Measurements from ENCODE around the gene CFAP52. TPM values are rescaled to one million over a fixed set of nuclear protein-coding genes. Genes with fewer than 3 reads are reported as not detected.
A peak's percentile ranks its signal among the peaks of the same experiment; 100 is the strongest.
"Not testable (repeated sequence)": the region's sequence is repeated elsewhere in the genome, so short reads cannot be mapped to it uniquely, and the experiment has no call there.

CFAP52 gene
- total RNA-seq, 4 donors from 2014 or later = 0.40 to 4.2 TPM; not detected in 2

DNA sequence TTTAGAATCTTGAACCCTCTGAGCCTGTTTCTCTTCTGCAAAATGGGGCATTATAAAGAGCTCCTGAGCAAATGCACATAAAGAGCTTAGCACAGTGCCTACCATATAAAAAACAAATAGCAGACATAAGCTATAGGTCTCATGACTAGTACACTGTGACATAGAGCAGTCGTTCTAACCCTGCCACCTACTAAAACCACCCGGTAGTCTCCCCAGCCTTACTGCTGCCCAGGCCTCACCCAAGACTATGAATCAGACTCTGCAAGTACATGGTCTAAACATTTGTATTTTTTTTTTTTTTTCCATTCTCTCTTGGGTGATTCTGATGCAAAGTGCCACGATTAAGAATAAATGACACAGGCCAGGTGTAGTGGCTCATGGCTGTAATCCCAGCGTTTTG lies 34.7 kb upstream of the CFAP52 start:
- TF ChIP-seq, protein P1, sequence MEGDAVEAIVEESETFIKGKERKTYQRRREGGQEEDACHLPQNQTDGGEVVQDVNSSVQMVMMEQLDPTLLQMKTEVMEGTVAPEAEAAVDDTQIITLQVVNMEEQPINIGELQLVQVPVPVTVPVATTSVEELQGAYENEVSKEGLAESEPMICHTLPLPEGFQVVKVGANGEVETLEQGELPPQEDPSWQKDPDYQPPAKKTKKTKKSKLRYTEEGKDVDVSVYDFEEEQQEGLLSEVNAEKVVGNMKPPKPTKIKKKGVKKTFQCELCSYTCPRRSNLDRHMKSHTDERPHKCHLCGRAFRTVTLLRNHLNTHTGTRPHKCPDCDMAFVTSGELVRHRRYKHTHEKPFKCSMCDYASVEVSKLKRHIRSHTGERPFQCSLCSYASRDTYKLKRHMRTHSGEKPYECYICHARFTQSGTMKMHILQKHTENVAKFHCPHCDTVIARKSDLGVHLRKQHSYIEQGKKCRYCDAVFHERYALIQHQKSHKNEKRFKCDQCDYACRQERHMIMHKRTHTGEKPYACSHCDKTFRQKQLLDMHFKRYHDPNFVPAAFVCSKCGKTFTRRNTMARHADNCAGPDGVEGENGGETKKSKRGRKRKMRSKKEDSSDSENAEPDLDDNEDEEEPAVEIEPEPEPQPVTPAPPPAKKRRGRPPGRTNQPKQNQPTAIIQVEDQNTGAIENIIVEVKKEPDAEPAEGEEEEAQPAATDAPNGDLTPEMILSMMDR (IDR thresholded peaks at IDR 0.05) = no peak
- 93% methylated on average over 3 of the region's 4 CpGs; no CpG with 5 or more reads in 1 of the 2 donors for WGBS, 2 donors (ENCODE audit: low coverage in 1 of 2)
- Histone ChIP-seq H3K4me3 (no peak overlapping the region), H3K9me3 (no peaks in the 10 kb centered on the region), H3K4me1 (no peaks in the 10 kb centered on the region), H3K27me3 (no peaks in the 10 kb centered on the region), H3K36me3 (peaks cover 0 to 26% of the 10 kb centered on the region in 2 donors), H3K27ac (no peak overlapping the region)
- no peak for ATAC-seq

DNA sequence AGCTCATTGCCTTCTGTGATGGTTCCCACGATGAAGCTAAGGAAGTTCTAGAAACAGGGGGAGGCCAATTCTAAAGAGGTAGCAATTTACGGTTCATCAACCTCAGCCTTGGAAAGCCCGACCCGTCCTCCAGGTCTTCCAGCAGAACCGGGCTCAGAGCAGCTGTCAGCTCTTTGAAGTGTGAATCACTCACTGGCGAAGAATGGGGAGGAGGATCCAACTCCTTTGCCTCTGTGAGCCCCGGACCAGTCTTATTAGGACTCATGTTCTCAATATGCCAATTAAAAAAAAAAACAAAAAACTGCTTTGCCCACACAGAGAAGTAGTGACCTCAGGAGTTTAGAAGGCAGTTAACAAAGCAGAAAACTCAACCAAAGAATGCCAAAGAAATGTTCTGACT lies 32.2 kb upstream of the CFAP52 start:
- no peaks in the 10 kb centered on the region for H3K27me3 ChIP-seq
- no peak for ATAC-seq
- H3K4me1 ChIP-seq = no peaks in the 10 kb centered on the region
- no peak overlapping the region for H3K4me3 ChIP-seq
- peaks cover 0 to 27% of the 10 kb centered on the region in 2 donors for H3K36me3 ChIP-seq
- H3K27ac ChIP-seq = no peak overlapping the region
- no peaks in the 10 kb centered on the region for H3K9me3 ChIP-seq
- TF ChIP-seq, protein P1 (IDR thresholded peaks at IDR 0.05) = no peak
- no peak for TF ChIP-seq EP300 (IDR thresholded peaks at IDR 0.05)
- WGBS, 2 donors (ENCODE audit: low coverage in 1 of 2) = 60 to 74% methylated on average over 1 to 5 of the region's 7 CpGs

DNA sequence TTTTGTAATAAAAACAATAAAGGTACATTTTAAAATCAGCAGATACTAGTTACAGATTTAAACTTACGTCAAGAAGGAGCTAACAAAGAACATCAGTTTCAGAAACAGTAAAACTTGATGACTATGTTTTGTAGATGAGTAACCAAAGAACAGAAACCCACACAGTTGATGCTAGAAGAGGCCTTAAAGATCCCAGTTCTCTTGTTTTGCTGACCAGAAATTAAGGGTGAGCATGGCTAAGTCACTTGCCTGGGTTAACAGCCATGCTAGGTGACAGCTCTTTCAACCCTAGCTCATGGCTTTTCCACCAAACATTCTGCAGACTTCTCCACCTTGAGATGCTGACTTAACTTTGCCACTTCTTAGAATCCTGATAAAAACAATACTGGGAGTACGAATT lies 27.2 kb upstream of the CFAP52 start:
- 90 to 96% methylated on average over 2 of the region's 2 CpGs for WGBS, 2 donors (ENCODE audit: low coverage in 1 of 2)
- no peak overlapping the region for H3K27ac ChIP-seq
- H3K4me1 ChIP-seq = peaks cover 0 to 15% (median 0%) of the 10 kb centered on the region in 3 donors
- no peak for ATAC-seq
- peaks cover 0 to 18% of the 10 kb centered on the region in 2 donors for H3K36me3 ChIP-seq
- H3K4me3 ChIP-seq = no peak overlapping the region
- no peak for TF ChIP-seq EP300 (IDR thresholded peaks at IDR 0.05)
- no peak for TF ChIP-seq POLR2AphosphoS5 (IDR thresholded peaks at IDR 0.05)
- TF ChIP-seq POLR2A (IDR thresholded peaks at IDR 0.05) = no peak
- TF ChIP-seq, protein P1 (IDR thresholded peaks at IDR 0.05) = no peak
- no peaks in the 10 kb centered on the region for H3K9me3 ChIP-seq
- no peaks in the 10 kb centered on the region for H3K27me3 ChIP-seq

- H3K4me3 ChIP-seq = no peak overlapping the region
- H3K9me3 ChIP-seq = no peaks in the 10 kb centered on the region
- peaks cover 0 to 13% of the 10 kb centered on the region in 2 donors for H3K36me3 ChIP-seq
- no peak for ATAC-seq
- TF ChIP-seq EP300 (IDR thresholded peaks at IDR 0.05) (no peak), POLR2AphosphoS5 (IDR thresholded peaks at IDR 0.05) (no peak), POLR2A (IDR thresholded peaks at IDR 0.05) (no peak)
- TF ChIP-seq, protein P1 (IDR thresholded peaks at IDR 0.05) = no peak
- H3K4me1 ChIP-seq = peaks cover 0 to 20% (median 0%) of the 10 kb centered on the region in 3 donors
- 32 to 54% methylated on average over 2 of the region's 2 CpGs for WGBS, 2 donors (ENCODE audit: low coverage in 1 of 2)
- H3K27ac ChIP-seq = peak overlapping the region in 2 of 4 donors; percentile 3 to 58
- H3K27me3 ChIP-seq = no peaks in the 10 kb centered on the region
Observed at GRCh38 chr17:9553181-9553580, 23.3 kb upstream of the CFAP52 start.

GRCh38 chr17:9553596-9553995 lies 22.8 kb upstream of the CFAP52 start:
- H3K4me1 ChIP-seq = peaks cover 0 to 20% (median 0%) of the 10 kb centered on the region in 3 donors
- H3K4me3 ChIP-seq = no peak overlapping the region
- no peaks in the 10 kb centered on the region for H3K27me3 ChIP-seq
- H3K27ac ChIP-seq = peak overlapping the region in 2 of 4 donors; percentile 13 to 58
- no peaks in the 10 kb centered on the region for H3K9me3 ChIP-seq
- ATAC-seq = no peak
- peaks cover 0 to 13% of the 10 kb centered on the region in 2 donors for H3K36me3 ChIP-seq
- WGBS, 2 donors (ENCODE audit: low coverage in 1 of 2) = 20 to 25% methylated on average over 3 to 4 of the region's 4 CpGs
- TF ChIP-seq POLR2A (IDR thresholded peaks at IDR 0.05) (no peak), POLR2AphosphoS5 (IDR thresholded peaks at IDR 0.05) (no peak), EP300 (IDR thresholded peaks at IDR 0.05) (no peak)
- TF ChIP-seq, protein P1 (IDR thresholded peaks at IDR 0.05) = no peak

- not testable (repeated sequence) for H3K27ac ChIP-seq, H3K9me3 ChIP-seq, H3K36me3 ChIP-seq, ATAC-seq, H3K27me3 ChIP-seq, H3K4me3 ChIP-seq
- 78 to 91% methylated on average over 3 to 4 of the region's 6 CpGs for WGBS, 2 donors (ENCODE audit: low coverage in 1 of 2)
- peaks cover 0 to 20% (median 0%) of the 10 kb centered on the region in 3 donors for H3K4me1 ChIP-seq
Observed at GRCh38 chr17:9554715-9555114, 21.7 kb upstream of the CFAP52 start.
